Neural cell (in vitro differentiated cells): ENCODE data around the gene COPA. TPM values are rescaled to one million over a fixed set of nuclear protein-coding genes. Genes with fewer than 3 reads are reported as not detected.

Experiments used
- H2AFZ ChIP-seq: fragments of 200-600, 300-800 bp; sonication (generic), shearing (Covaris generic); 2 replicates; pipeline ENCODE4 v1.6.0; 2014; ENCODE audit warnings: low read depth, mild to moderate bottlenecking, antibody characterized with exemption, low read length, moderate library complexity
- H3F3A ChIP-seq: fragments of 200-600 bp; shearing (Covaris generic); 2 replicates; pipeline ENCODE4 v1.6.1; 2016; ENCODE audit warnings: mild to moderate bottlenecking, moderate library complexity, mixed read lengths, antibody characterized with exemption, low read length; ENCODE audit not compliant: insufficient read depth, poor library complexity, severe bottlenecking
- H3K27ac ChIP-seq: fragments of 200-600, 300-800 bp; sonication (generic), shearing (Covaris generic); 2 replicates; pipeline ENCODE4 v1.5.1; 2014; ENCODE audit warnings: mild to moderate bottlenecking, low read length, moderate library complexity
- H3K27me3 ChIP-seq: fragments of 300-800, 200-600 bp; sonication (generic), shearing (Covaris generic); 2 replicates; pipeline ENCODE4 v1.6.0; 2014; ENCODE audit warnings: mild to moderate bottlenecking, low read depth, low read length, moderate library complexity; ENCODE audit not compliant: insufficient read depth
- H3K36me3 ChIP-seq: fragments of 300-800, 200-600 bp; sonication (generic), shearing (Covaris generic); 2 replicates; pipeline ENCODE4 v1.5.1; 2014; ENCODE audit warnings: mild to moderate bottlenecking, antibody characterized with exemption, low read length, moderate library complexity; ENCODE audit not compliant: insufficient read depth
- H3K4me2 ChIP-seq: fragments of 300-800, 200-600 bp; sonication (generic), shearing (Covaris generic); 2 replicates; pipeline ENCODE4 v1.6.0; 2014; ENCODE audit warnings: mild to moderate bottlenecking, low read length
- H3K4me3 ChIP-seq: fragments of 300-800, 200-600 bp; sonication (generic), shearing (Covaris generic); 2 replicates; pipeline ENCODE4 v1.5.1; 2014; ENCODE audit warnings: mild to moderate bottlenecking, low read length, moderate library complexity
- H3K79me2 ChIP-seq: fragments of 200-600 bp; shearing (Covaris generic); replicated peaks from 2 replicates; pipeline ENCODE4 v1.6.0; 2014; ENCODE audit warnings: mild to moderate bottlenecking, low read length, moderate library complexity; ENCODE audit not compliant: insufficient read depth
- H3K9ac ChIP-seq: fragments of 300-800, 200-600 bp; sonication (generic), shearing (Covaris generic); 2 replicates; pipeline ENCODE4 v1.6.1; 2016; ENCODE audit warnings: mild to moderate bottlenecking, low read length, mixed read lengths
- H3K9me2 ChIP-seq: fragments of 200-600 bp; shearing (Covaris generic); 2 replicates; pipeline ENCODE4 v1.6.1; 2016; ENCODE audit warnings: mild to moderate bottlenecking, low read length, mixed read lengths; ENCODE audit not compliant: insufficient read depth
- H3K9me3 ChIP-seq: fragments of 200-600, 300-800 bp; sonication (generic), shearing (Covaris generic); 2 replicates; pipeline ENCODE4 v1.6.1; 2016; ENCODE audit warnings: mild to moderate bottlenecking, mixed run types, low read length, moderate library complexity, mixed read lengths
- H4K20me1 ChIP-seq: fragments of 200-600 bp; shearing (Covaris generic); 2 replicates; pipeline ENCODE4 v1.6.1; 2016; ENCODE audit warnings: mild to moderate bottlenecking, mixed run types; ENCODE audit not compliant: insufficient read depth
- EP300 ChIP-seq: fragments of 450-650 bp; conservative IDR thresholded peaks from 2 replicates; pipeline ENCODE4 v1.6.1; 2014; ENCODE audit warnings: antibody characterized with exemption, mild to moderate bottlenecking, moderate library complexity; ENCODE audit not compliant: poor library complexity, severe bottlenecking
- EZH2 ChIP-seq: fragments of 200-600, 300-800 bp; shearing (Covaris generic), sonication (generic); IDR thresholded peaks from 2 replicates; pipeline ENCODE4 v1.6.1; 2014; ENCODE audit warnings: antibody characterized with exemption, low read length, borderline replicate concordance, mild to moderate bottlenecking; ENCODE audit not compliant: insufficient read depth, poor library complexity, severe bottlenecking
- MXI1 ChIP-seq: fragments of 450-650 bp; conservative IDR thresholded peaks from 2 replicates; pipeline ENCODE4 v1.6.1; 2014; ENCODE audit warnings: antibody characterized with exemption, mild to moderate bottlenecking; ENCODE audit not compliant: poor library complexity, severe bottlenecking
- POLR2AphosphoS5 ChIP-seq: IDR thresholded peaks from 2 replicates; pipeline ENCODE4 v1.6.1; 2012
- RAD21 ChIP-seq: fragments of 450-650 bp; conservative IDR thresholded peaks from 2 replicates; pipeline ENCODE4 v1.6.1; 2014; ENCODE audit warnings: antibody characterized with exemption, mild to moderate bottlenecking, moderate library complexity
- SMC3 ChIP-seq: fragments of 450-650 bp; conservative IDR thresholded peaks from 2 replicates; pipeline ENCODE4 v1.6.1; 2014; ENCODE audit warnings: antibody characterized with exemption, mild to moderate bottlenecking, moderate library complexity; ENCODE audit not compliant: poor library complexity
- TAF1 ChIP-seq: IDR thresholded peaks from 2 replicates; pipeline ENCODE4 v1.6.1; 2012; ENCODE audit warnings: low read depth
- polyA plus RNA-seq: library from polyadenylated mRNA; depleted of rRNA; stranded (reverse); fragments of >200 nt; gene quantifications from 2 replicates; pipeline ENCODE4 v1.2.3, GENCODE V29; 2014
- TF ChIP-seq, protein P1 (sequence below): fragments of 450-650 bp; IDR thresholded peaks from 2 replicates; pipeline ENCODE4 v1.5.1; 2014; ENCODE audit warnings: antibody characterized with exemption, mild to moderate bottlenecking, moderate library complexity; ENCODE audit not compliant: poor library complexity, severe bottlenecking
- TF ChIP-seq, protein P2 (sequence below): IDR thresholded peaks from 2 replicates; pipeline ENCODE4 v1.6.1; 2012; ENCODE audit warnings: borderline replicate concordance

COPA gene
- polyA plus RNA-seq, 1 donor from 2014 or later = 75.0 TPM

DNA sequence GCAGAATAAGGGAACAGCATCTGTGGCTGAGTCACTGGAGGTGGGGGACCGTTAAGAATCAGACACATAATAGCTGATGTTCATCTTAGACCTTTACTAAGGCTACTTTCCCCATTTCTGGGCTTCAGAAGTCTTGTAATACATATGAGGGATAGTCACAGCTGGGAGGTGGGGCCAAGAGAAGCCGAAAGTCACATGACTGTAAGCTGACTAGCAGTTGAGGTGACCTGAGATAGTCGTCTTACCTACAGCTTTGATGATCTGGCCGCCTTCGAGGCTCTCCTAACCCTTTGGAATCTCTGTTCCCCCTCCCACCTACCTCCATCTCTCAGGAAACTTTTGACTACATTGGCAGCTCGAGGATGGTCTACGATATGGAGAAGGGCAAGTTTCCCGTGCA is 9.5 kb upstream of the COPA start:
- Histone ChIP-seq H3K9ac (no peak overlapping the region), H3K27ac (no peak overlapping the region), H3K4me2 (no peak overlapping the region), H3K9me3 (no peaks in the 10 kb centered on the region), H4K20me1 (no peaks in the 10 kb centered on the region), H3K4me3 (no peak overlapping the region), H3F3A (no peaks in the 10 kb centered on the region), H3K36me3 (peaks cover 5% of the 10 kb centered on the region), H3K79me2 (no peaks in the 10 kb centered on the region), H2AFZ (no peak overlapping the region), H3K9me2 (no peaks in the 10 kb centered on the region), H3K27me3 (no peaks in the 10 kb centered on the region)
- TF ChIP-seq MXI1 (no peak), TAF1 (no peak), EP300 (no peak)
- TF ChIP-seq, protein P1, sequence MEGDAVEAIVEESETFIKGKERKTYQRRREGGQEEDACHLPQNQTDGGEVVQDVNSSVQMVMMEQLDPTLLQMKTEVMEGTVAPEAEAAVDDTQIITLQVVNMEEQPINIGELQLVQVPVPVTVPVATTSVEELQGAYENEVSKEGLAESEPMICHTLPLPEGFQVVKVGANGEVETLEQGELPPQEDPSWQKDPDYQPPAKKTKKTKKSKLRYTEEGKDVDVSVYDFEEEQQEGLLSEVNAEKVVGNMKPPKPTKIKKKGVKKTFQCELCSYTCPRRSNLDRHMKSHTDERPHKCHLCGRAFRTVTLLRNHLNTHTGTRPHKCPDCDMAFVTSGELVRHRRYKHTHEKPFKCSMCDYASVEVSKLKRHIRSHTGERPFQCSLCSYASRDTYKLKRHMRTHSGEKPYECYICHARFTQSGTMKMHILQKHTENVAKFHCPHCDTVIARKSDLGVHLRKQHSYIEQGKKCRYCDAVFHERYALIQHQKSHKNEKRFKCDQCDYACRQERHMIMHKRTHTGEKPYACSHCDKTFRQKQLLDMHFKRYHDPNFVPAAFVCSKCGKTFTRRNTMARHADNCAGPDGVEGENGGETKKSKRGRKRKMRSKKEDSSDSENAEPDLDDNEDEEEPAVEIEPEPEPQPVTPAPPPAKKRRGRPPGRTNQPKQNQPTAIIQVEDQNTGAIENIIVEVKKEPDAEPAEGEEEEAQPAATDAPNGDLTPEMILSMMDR = no peak

DNA sequence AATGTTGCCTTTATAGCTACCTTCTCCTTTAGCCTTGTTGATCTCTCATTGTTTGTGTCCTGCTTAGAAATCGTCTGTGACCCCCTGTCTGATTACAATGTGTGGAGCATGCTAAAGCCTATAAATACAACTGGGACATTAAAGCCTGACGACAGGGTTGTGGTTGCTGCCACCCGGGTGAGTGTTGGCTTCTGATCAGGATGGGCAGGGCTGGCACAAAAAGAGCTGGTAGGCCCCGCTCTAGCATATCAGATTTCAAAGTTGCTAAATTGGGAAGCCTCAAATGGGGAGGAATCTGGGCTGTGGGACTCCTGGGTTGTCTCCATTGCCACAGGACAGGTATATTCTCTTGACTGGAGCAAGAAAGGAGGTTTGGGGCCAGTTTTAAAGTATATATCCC is 8.6 kb upstream of the COPA start:
- H3K9me2 ChIP-seq = no peaks in the 10 kb centered on the region
- peaks cover 5% of the 10 kb centered on the region for H3K36me3 ChIP-seq
- H3F3A ChIP-seq = no peaks in the 10 kb centered on the region
- no peak overlapping the region for H3K9ac ChIP-seq
- H3K9me3 ChIP-seq = no peaks in the 10 kb centered on the region
- no peaks in the 10 kb centered on the region for H4K20me1 ChIP-seq
- no peak overlapping the region for H3K4me2 ChIP-seq
- H3K27ac ChIP-seq = no peak overlapping the region
- no peak overlapping the region for H2AFZ ChIP-seq
- no peaks in the 10 kb centered on the region for H3K27me3 ChIP-seq
- TF ChIP-seq RAD21 = no peak
- no peak for TF ChIP-seq SMC3
- TF ChIP-seq TAF1 = no peak
- TF ChIP-seq, protein P2, sequence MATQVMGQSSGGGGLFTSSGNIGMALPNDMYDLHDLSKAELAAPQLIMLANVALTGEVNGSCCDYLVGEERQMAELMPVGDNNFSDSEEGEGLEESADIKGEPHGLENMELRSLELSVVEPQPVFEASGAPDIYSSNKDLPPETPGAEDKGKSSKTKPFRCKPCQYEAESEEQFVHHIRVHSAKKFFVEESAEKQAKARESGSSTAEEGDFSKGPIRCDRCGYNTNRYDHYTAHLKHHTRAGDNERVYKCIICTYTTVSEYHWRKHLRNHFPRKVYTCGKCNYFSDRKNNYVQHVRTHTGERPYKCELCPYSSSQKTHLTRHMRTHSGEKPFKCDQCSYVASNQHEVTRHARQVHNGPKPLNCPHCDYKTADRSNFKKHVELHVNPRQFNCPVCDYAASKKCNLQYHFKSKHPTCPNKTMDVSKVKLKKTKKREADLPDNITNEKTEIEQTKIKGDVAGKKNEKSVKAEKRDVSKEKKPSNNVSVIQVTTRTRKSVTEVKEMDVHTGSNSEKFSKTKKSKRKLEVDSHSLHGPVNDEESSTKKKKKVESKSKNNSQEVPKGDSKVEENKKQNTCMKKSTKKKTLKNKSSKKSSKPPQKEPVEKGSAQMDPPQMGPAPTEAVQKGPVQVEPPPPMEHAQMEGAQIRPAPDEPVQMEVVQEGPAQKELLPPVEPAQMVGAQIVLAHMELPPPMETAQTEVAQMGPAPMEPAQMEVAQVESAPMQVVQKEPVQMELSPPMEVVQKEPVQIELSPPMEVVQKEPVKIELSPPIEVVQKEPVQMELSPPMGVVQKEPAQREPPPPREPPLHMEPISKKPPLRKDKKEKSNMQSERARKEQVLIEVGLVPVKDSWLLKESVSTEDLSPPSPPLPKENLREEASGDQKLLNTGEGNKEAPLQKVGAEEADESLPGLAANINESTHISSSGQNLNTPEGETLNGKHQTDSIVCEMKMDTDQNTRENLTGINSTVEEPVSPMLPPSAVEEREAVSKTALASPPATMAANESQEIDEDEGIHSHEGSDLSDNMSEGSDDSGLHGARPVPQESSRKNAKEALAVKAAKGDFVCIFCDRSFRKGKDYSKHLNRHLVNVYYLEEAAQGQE = no peak
- no peak for TF ChIP-seq EZH2
- TF ChIP-seq EP300 = no peak
- TF ChIP-seq POLR2AphosphoS5 = no peak
- TF ChIP-seq MXI1 = no peak
- TF ChIP-seq, protein P1 = no peak
- no peaks in the 10 kb centered on the region for H3K79me2 ChIP-seq
- no peak overlapping the region for H3K4me3 ChIP-seq
